IMR-90 (cell line): ENCODE data around the gene BMP4. TPM values are rescaled to one million over a fixed set of nuclear protein-coding genes. Genes with fewer than 3 reads are reported as not detected.
A peak's percentile ranks its signal among the peaks of the same experiment; 100 is the strongest.

Experiments
- ATAC-seq: fragments of 200-7000 bp; cut with Tn5 transposase; 2 replicates; pipeline ENCODE4 v1.9.1; 2020; ENCODE audit warnings: low read depth, mild to moderate bottlenecking, moderate library complexity
- BruUV-seq: library from RNA; stranded (reverse); fragments of 400-500 nt; replicated peaks from 2 replicates; lab custom pipeline; 2021; lab: Mats Ljungman, UMichigan
- CTCF ChIA-PET: fragments of 300-600 bp; formaldehyde crosslinking; extraction: SDS; loops from one replicate; lab custom pipeline; 2021; ENCODE audit warnings: antibody characterized with exemption; lab: Yijun Ruan, JAX
- POLR2A ChIA-PET: fragments of 300-600 bp; sonication (Branson Sonifier 250); formaldehyde crosslinking; loops from one replicate; lab custom pipeline; 2022; ENCODE audit warnings: antibody characterized with exemption; ENCODE audit not compliant: unreplicated experiment; lab: Charles Lee
- DNase-seq: peaks from one replicate; pipeline ENCODE4 v3.0.0; 2013
- H2AFZ ChIP-seq: replicated peaks from 2 replicates; pipeline ENCODE3; 2013; ENCODE audit warnings: low read length, mild to moderate bottlenecking; ENCODE audit not compliant: poor library complexity
- H2AK5ac ChIP-seq: 2 replicates; pipeline ENCODE4 v1.6.1; 2013; ENCODE audit warnings: low read depth, low read length, inconsistent platforms
- H2AK9ac ChIP-seq: replicated peaks from 2 replicates; pipeline ENCODE3; 2013; ENCODE audit warnings: mild to moderate bottlenecking, low read depth, low read length, moderate library complexity; ENCODE audit not compliant: poor library complexity
- H2BK120ac ChIP-seq: 2 replicates; pipeline ENCODE4 v1.6.1; 2013; ENCODE audit warnings: low read depth, low read length, inconsistent platforms
- H2BK15ac ChIP-seq: 3 replicates; pipeline ENCODE4 v1.6.1; 2013; ENCODE audit warnings: low read depth, low read length, inconsistent platforms
- H2BK20ac ChIP-seq: 2 replicates; pipeline ENCODE4 v1.6.1; 2013; ENCODE audit warnings: low read depth, mild to moderate bottlenecking, inconsistent platforms, low read length, moderate library complexity
- H2BK5ac ChIP-seq: 2 replicates; pipeline ENCODE4 v1.6.1; 2013; ENCODE audit warnings: mild to moderate bottlenecking, low read depth, low read length, inconsistent platforms; ENCODE audit not compliant: poor library complexity, severe bottlenecking
- H3K14ac ChIP-seq: replicated peaks from 2 replicates; pipeline ENCODE4 v1.6.1; 2013; ENCODE audit warnings: low read depth, low read length, inconsistent platforms
- H3K18ac ChIP-seq: 2 replicates; pipeline ENCODE4 v1.6.1; 2013; ENCODE audit warnings: low read depth, low read length, control low read depth
- H3K23ac ChIP-seq: 2 replicates; pipeline ENCODE4 v1.6.1; 2013; ENCODE audit warnings: low read depth, low read length, inconsistent platforms
- H3K27ac ChIP-seq: 2 replicates; pipeline ENCODE4 v1.5.1; 2013; ENCODE audit warnings: mild to moderate bottlenecking, control low read depth, low read length; ENCODE audit not compliant: insufficient read depth
- H3K27me3 ChIP-seq: 2 replicates; pipeline ENCODE4 v1.6.1; 2013; ENCODE audit warnings: low read length; ENCODE audit not compliant: control insufficient read depth, insufficient read depth
- H3K36me3 ChIP-seq: 2 replicates; pipeline ENCODE4 v1.6.1; 2013; ENCODE audit warnings: low read length, mixed read lengths; ENCODE audit not compliant: control insufficient read depth, insufficient read depth
- H3K4ac ChIP-seq: 2 replicates; pipeline ENCODE4 v1.6.1; 2013; ENCODE audit warnings: low read depth, low read length, inconsistent platforms
- H3K4me1 ChIP-seq: 2 replicates; pipeline ENCODE4 v1.6.1; 2013; ENCODE audit warnings: low read length, mixed read lengths; ENCODE audit not compliant: control insufficient read depth, insufficient read depth
- H3K4me2 ChIP-seq: 2 replicates; pipeline ENCODE4 v1.6.1; 2013; ENCODE audit warnings: low read depth, mild to moderate bottlenecking, control low read depth, low read length, moderate library complexity
- H3K4me3 ChIP-seq: 2 replicates; pipeline ENCODE4 v1.5.1; 2013; ENCODE audit warnings: low read depth, mild to moderate bottlenecking, control low read depth, low read length, moderate library complexity; ENCODE audit not compliant: insufficient read depth
- H3K56ac ChIP-seq: 2 replicates; pipeline ENCODE4 v1.6.1; 2013; ENCODE audit warnings: low read length, inconsistent platforms; ENCODE audit not compliant: insufficient read depth; ENCODE audit errors: extremely low read depth
- H3K79me1 ChIP-seq, 2 experiments: 2 replicates each; pipeline ENCODE4 v1.6.1; 2013; ENCODE audit warnings: low read length in 2 of 2, inconsistent platforms in 1 of 2, low read depth in 1 of 2
- H3K9ac ChIP-seq: 2 replicates; pipeline ENCODE4 v1.6.1; 2013; ENCODE audit warnings: low read depth, low read length, control low read depth
- H3K9me1 ChIP-seq: 2 replicates; pipeline ENCODE4 v1.6.1; 2013; ENCODE audit warnings: low read length, inconsistent platforms; ENCODE audit not compliant: insufficient read depth
- H3K9me3 ChIP-seq: 2 replicates; pipeline ENCODE4 v1.6.1; 2013; ENCODE audit warnings: low read length; ENCODE audit not compliant: control insufficient read depth, insufficient read depth
- H4K20me1 ChIP-seq: 2 replicates; pipeline ENCODE4 v1.6.1; 2013; ENCODE audit warnings: low read length, inconsistent platforms; ENCODE audit not compliant: insufficient read depth
- H4K5ac ChIP-seq: 2 replicates; pipeline ENCODE4 v1.6.1; 2013; ENCODE audit warnings: mild to moderate bottlenecking, low read depth, low read length, control low read depth
- H4K8ac ChIP-seq, 2 experiments: 2 replicates each; pipeline ENCODE4 v1.6.1; 2013; ENCODE audit warnings: low read depth in 2 of 2, low read length in 2 of 2, control low read depth in 1 of 2, inconsistent platforms in 1 of 2
- H4K91ac ChIP-seq: 2 replicates; pipeline ENCODE4 v1.6.1; 2013; ENCODE audit warnings: low read depth, low read length, inconsistent platforms; ENCODE audit not compliant: insufficient read depth
- CEBPB ChIP-seq: IDR thresholded peaks from 2 replicates; pipeline ENCODE4 v1.6.1; 2012; ENCODE audit warnings: low read depth, low read length, improper control_type of control experiment
- CHD1 ChIP-seq: IDR thresholded peaks from 2 replicates; pipeline ENCODE4 v1.6.1; 2012; ENCODE audit warnings: low read depth, low read length, improper control_type of control experiment
- CTCF ChIP-seq: conservative IDR thresholded peaks from 2 replicates; pipeline ENCODE4 v1.5.1; 2012; ENCODE audit warnings: mild to moderate bottlenecking, low read depth, low read length, improper control_type of control experiment
- MAFK ChIP-seq: IDR thresholded peaks from 2 replicates; pipeline ENCODE4 v1.6.1; 2012; ENCODE audit warnings: low read depth, low read length, improper control_type of control experiment
- MAZ ChIP-seq: IDR thresholded peaks from 2 replicates; pipeline ENCODE4 v1.6.1; 2012; ENCODE audit warnings: low read depth, mild to moderate bottlenecking, low read length, improper control_type of control experiment, moderate library complexity, borderline replicate concordance
- MXI1 ChIP-seq: IDR thresholded peaks from 2 replicates; pipeline ENCODE4 v1.6.1; 2012; ENCODE audit warnings: low read depth, mild to moderate bottlenecking, low read length, moderate library complexity, borderline replicate concordance
- NFE2L2 ChIP-seq: fragments of 150-350 bp; IDR thresholded peaks from 2 replicates; pipeline ENCODE4 v1.6.1; 2016; ENCODE audit warnings: low read depth, mild to moderate bottlenecking, low read length
- POLR2A ChIP-seq: IDR thresholded peaks from 2 replicates; pipeline ENCODE4 v1.6.1; 2012; ENCODE audit warnings: mild to moderate bottlenecking, low read depth, low read length
- SMC3 ChIP-seq: fragments of 150-350 bp; IDR thresholded peaks from 2 replicates; pipeline ENCODE4 v1.6.1; 2016; ENCODE audit warnings: low read depth, mild to moderate bottlenecking, antibody characterized with exemption, low read length, moderate library complexity
- USF2 ChIP-seq: fragments of 150-350 bp; IDR thresholded peaks from 2 replicates; pipeline ENCODE4 v1.6.1; 2017; ENCODE audit warnings: mild to moderate bottlenecking, antibody characterized with exemption, low read length, low read depth
- WGBS, 2 experiments: methylation state at CpG; one replicate each; pipeline versions ENCODE4 v1.1.5 to v1.1.7; 2013; ENCODE audit warnings: missing lambda C conversion rate in 2 of 2; ENCODE audit not compliant: insufficient read length in 1 of 2; ENCODE audit errors: extremely low coverage in 2 of 2; 5-methylcytosine and 5-hydroxymethylcytosine counted together
- dilution Hi-C: fragments of 300-500 bp; cut with HindIII; formaldehyde crosslinking; loops from one replicate; pipeline ENCODE4 v1.14.3; 2018; ENCODE audit warnings: low sequenced_read_pairs; ENCODE audit not compliant: unreplicated experiment
- in situ Hi-C: fragments of 300-500 bp; cut with MboI; formaldehyde crosslinking; loops from 3 replicates; pipeline ENCODE4 v1.14.3; 2019; ENCODE audit warnings: low sequenced_read_pairs, inconsistent platforms, mixed read lengths
- intact Hi-C: fragments of 100-400 bp; cut with micrococcal nuclease; formaldehyde crosslinking; loops from 2 replicates; pipeline ENCODE4 v1.10.0; 2022
- polyA plus RNA-seq, 3 experiments: library from polyadenylated mRNA; depleted of rRNA; stranded (reverse); fragments of >200 nt; gene quantifications; 2 replicates each; pipeline ENCODE4 v1.2.3, GENCODE V29; 2012; ENCODE audit warnings: low replicate concordance in 1 of 3
- total RNA-seq: library from RNA; depleted of rRNA; stranded (reverse); fragments of >200 nt; gene quantifications from 2 replicates; pipeline ENCODE4 v1.2.3, GENCODE V29; 2012

The BMP4 gene
- total and polyA plus RNA-seq, 2 of the 4 experiments (the other 2 are of a cell fraction): 3.4 to 4.2 TPM

GRCh38 chr14:53934778-53935414 is 21.7 kb downstream of the BMP4 start:
- Histone ChIP-seq H3K79me1 (no peaks in the 10 kb centered on the region), H3K4me1 (peaks cover 2% of the 10 kb centered on the region), H3K27ac (no peak overlapping the region), H3K14ac (no peak overlapping the region), H3K9ac (no peak overlapping the region), H2AK9ac (no peak overlapping the region), H3K9me3 (no peaks in the 10 kb centered on the region), H4K91ac (no peak overlapping the region), H3K18ac (no peak overlapping the region), H3K56ac (no peak overlapping the region), H2BK120ac (0 out of 2 replicates have a peak overlapping the region, but pooled peaks have one; percentile 49), H4K5ac (no peak overlapping the region), H3K4ac (no peak overlapping the region), H3K4me2 (no peak overlapping the region), H3K23ac (no peak overlapping the region), H3K9me1 (peaks cover 2% of the 10 kb centered on the region; the same call in 1 of the 2 replicates), H3K4me3 (no peak overlapping the region), H2BK5ac (no peak overlapping the region), H4K20me1 (no peaks in the 10 kb centered on the region), H4K8ac (no peak overlapping the region), H2AK5ac (peak overlapping the region; percentile 58; the same call in 1 of the 2 replicates), H2BK20ac (no peak overlapping the region; the same call in 1 of the 2 replicates), H3K27me3 (no peaks in the 10 kb centered on the region), H3K36me3 (no peaks in the 10 kb centered on the region), H2AFZ (no peak overlapping the region), H2BK15ac (peak overlapping the region; percentile 41; the same call in 1 of the 3 replicates)
- intact Hi-C loops (no loop called here), in situ Hi-C loops (no loop called here), dilution Hi-C loops (no loop called here)
- no peak for DNase-seq
- no peak for TF ChIP-seq CHD1
- TF ChIP-seq POLR2A: no peak
- TF ChIP-seq NFE2L2: no peak
- TF ChIP-seq CEBPB: no peak
- TF ChIP-seq MAFK: no peak
- no peak for TF ChIP-seq USF2
- TF ChIP-seq SMC3: no peak
- no peak for TF ChIP-seq CTCF
- no peak for TF ChIP-seq MAZ
- no peak for TF ChIP-seq MXI1
- WGBS, 2 experiments: no CpG with 5 or more reads among the region's 7 CpGs
- CTCF ChIA-PET: no interaction called here
- POLR2A ChIA-PET: interaction anchor here (1.1 kb wide), 1 partner anchor 12 kb away, joined by 11 read pairs; no protein-coding TSS in a partner anchor
- no TSS peak for BruUV-seq
- ATAC-seq: no peak
